MM.1S (cell line): ENCODE data around the gene FARP2.
A peak's percentile ranks its signal among the peaks of the same experiment; 100 is the strongest.

ENCODE experiments used
- DNase-seq: peaks from one replicate; pipeline ENCODE4 v3.0.0-alpha.2; 2015
- H2AFZ ChIP-seq: fragments of 300-600 bp; sonication (generic); 2 replicates; pipeline ENCODE4 v1.6.0; 2016; ENCODE audit warnings: antibody characterized with exemption, low read length
- H3F3A ChIP-seq: fragments of 300-600 bp; sonication (generic); 2 replicates; pipeline ENCODE4 v1.6.1; 2016; ENCODE audit warnings: mild to moderate bottlenecking, antibody characterized with exemption, low read length, moderate library complexity, mixed read lengths; ENCODE audit not compliant: insufficient read depth
- H3K27ac ChIP-seq: fragments of 300-600 bp; sonication (generic); 2 replicates; pipeline ENCODE4 v1.5.1; 2016; ENCODE audit warnings: mild to moderate bottlenecking, low read length
- H3K27me3 ChIP-seq: fragments of 300-600 bp; sonication (generic); replicated peaks from 2 replicates; pipeline ENCODE4 v1.6.0; 2016; ENCODE audit warnings: low read length; ENCODE audit not compliant: insufficient read depth
- H3K36me3 ChIP-seq: fragments of 300-600 bp; sonication (generic); replicated peaks from 2 replicates; pipeline ENCODE4 v1.6.1; 2016; ENCODE audit warnings: mild to moderate bottlenecking, low read length, mixed read lengths; ENCODE audit not compliant: insufficient read depth
- H3K4me1 ChIP-seq: fragments of 300-600 bp; sonication (generic); 2 replicates; pipeline ENCODE4 v1.6.1; 2016; ENCODE audit warnings: low read length, mixed read lengths
- H3K4me2 ChIP-seq: fragments of 300-600 bp; sonication (generic); 2 replicates; pipeline ENCODE4 v1.6.0; 2016; ENCODE audit warnings: low read depth, low read length
- H3K4me3 ChIP-seq: fragments of 300-600 bp; sonication (generic); 2 replicates; pipeline ENCODE4 v1.5.1; 2016; ENCODE audit warnings: low read length, mixed read lengths
- H3K79me2 ChIP-seq: fragments of 300-600 bp; sonication (generic); 2 replicates; pipeline ENCODE4 v1.6.1; 2016; ENCODE audit warnings: mixed run types, low read length, mixed read lengths
- H3K9ac ChIP-seq: fragments of 300-600 bp; sonication (generic); 2 replicates; pipeline ENCODE4 v1.6.1; 2016; ENCODE audit warnings: low read length, mixed read lengths
- H3K9me2 ChIP-seq: fragments of 300-600 bp; sonication (generic); replicated peaks from 2 replicates; pipeline ENCODE4 v1.6.1; 2016; ENCODE audit warnings: mild to moderate bottlenecking, low read length, mixed read lengths; ENCODE audit not compliant: insufficient read depth
- H3K9me3 ChIP-seq: fragments of 300-600 bp; sonication (generic); replicated peaks from 2 replicates; pipeline ENCODE4 v1.6.1; 2016; ENCODE audit warnings: mild to moderate bottlenecking, low read length, mixed read lengths; ENCODE audit not compliant: insufficient read depth
- H4K20me1 ChIP-seq: fragments of 300-600 bp; sonication (generic); 2 replicates; pipeline ENCODE4 v1.6.1; 2016; ENCODE audit warnings: mild to moderate bottlenecking, low read length, moderate library complexity, mixed read lengths; ENCODE audit not compliant: insufficient read depth
- EZH2 ChIP-seq: fragments of 300-600 bp; sonication (generic); optimal IDR thresholded peaks from 2 replicates; pipeline ENCODE3; 2017; ENCODE audit warnings: low read depth, mild to moderate bottlenecking, antibody characterized with exemption, low read length, mixed read lengths
- EZH2phosphoT487 ChIP-seq: fragments of 300-600 bp; sonication (generic); IDR thresholded peaks from 2 replicates; pipeline ENCODE4 v1.6.1; 2018; ENCODE audit warnings: antibody characterized with exemption, low read length
- TF ChIP-seq, protein P1 (sequence below): fragments of 300-600 bp; sonication (generic); IDR thresholded peaks from 2 replicates; pipeline ENCODE4 v1.5.1; 2016; ENCODE audit warnings: antibody characterized with exemption, low read length, mixed read lengths

Gene FARP2

DNA sequence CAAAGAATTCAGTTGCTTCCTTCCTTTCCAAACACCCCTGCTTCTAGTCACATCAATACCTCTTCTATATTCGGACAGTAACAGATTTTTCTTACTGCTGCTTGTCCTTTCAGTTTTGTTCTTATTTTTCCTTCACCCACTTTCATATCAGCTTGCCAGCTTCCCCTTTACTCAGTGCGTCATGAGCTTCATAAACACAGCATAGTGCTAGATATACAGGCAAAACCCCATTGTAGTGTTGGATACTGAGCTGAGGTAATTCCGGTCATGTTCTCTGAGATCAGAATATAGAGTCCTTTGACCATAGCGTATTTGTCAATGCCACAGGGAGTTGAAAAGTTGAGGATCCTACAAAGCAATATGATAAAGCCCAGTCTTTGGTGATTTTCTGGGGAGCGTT lies 2.4 kb downstream of the FARP2 start:
- Histone ChIP-seq H3K4me3 (peak overlapping the region; percentile 90; the same call in 1 of the 2 replicates), H2AFZ (no peak overlapping the region), H3K9ac (peak overlapping the region; percentile 90; the same call in 1 of the 2 replicates), H3K4me1 (peaks cover 21% of the 10 kb centered on the region), H3K4me2 (peak overlapping the region; percentile 85), H4K20me1 (peaks cover 7% of the 10 kb centered on the region; the same call in 1 of the 2 replicates), H3F3A (peaks cover 13% of the 10 kb centered on the region), H3K9me3 (no peaks in the 10 kb centered on the region), H3K9me2 (no peaks in the 10 kb centered on the region), H3K36me3 (no peaks in the 10 kb centered on the region), H3K79me2 (peaks cover 68% of the 10 kb centered on the region), H3K27ac (peak overlapping the region; percentile 77), H3K27me3 (no peaks in the 10 kb centered on the region)
- TF ChIP-seq EZH2phosphoT487 (no peak), EZH2 (no peak)
- TF ChIP-seq, protein P1, sequence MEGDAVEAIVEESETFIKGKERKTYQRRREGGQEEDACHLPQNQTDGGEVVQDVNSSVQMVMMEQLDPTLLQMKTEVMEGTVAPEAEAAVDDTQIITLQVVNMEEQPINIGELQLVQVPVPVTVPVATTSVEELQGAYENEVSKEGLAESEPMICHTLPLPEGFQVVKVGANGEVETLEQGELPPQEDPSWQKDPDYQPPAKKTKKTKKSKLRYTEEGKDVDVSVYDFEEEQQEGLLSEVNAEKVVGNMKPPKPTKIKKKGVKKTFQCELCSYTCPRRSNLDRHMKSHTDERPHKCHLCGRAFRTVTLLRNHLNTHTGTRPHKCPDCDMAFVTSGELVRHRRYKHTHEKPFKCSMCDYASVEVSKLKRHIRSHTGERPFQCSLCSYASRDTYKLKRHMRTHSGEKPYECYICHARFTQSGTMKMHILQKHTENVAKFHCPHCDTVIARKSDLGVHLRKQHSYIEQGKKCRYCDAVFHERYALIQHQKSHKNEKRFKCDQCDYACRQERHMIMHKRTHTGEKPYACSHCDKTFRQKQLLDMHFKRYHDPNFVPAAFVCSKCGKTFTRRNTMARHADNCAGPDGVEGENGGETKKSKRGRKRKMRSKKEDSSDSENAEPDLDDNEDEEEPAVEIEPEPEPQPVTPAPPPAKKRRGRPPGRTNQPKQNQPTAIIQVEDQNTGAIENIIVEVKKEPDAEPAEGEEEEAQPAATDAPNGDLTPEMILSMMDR = no peak
- DNase-seq = peak; percentile 77

GRCh38 chr2:241359481-241360045 lies 3.5 kb downstream of the FARP2 start:
- H3K9ac ChIP-seq = no peak overlapping the region
- H3K36me3 ChIP-seq = no peaks in the 10 kb centered on the region
- no peaks in the 10 kb centered on the region for H3K27me3 ChIP-seq
- H3K27ac ChIP-seq = no peak overlapping the region
- TF ChIP-seq, protein P1 = no peak
- TF ChIP-seq EZH2phosphoT487 (no peak), EZH2 (no peak)
- H3F3A ChIP-seq = peaks cover 12% of the 10 kb centered on the region
- no peaks in the 10 kb centered on the region for H3K9me2 ChIP-seq
- H4K20me1 ChIP-seq = peaks cover 9% of the 10 kb centered on the region; the same call in 1 of the 2 replicates
- no peak overlapping the region for H3K4me2 ChIP-seq
- H3K4me1 ChIP-seq = peaks cover 24% of the 10 kb centered on the region
- DNase-seq = no peak
- H3K9me3 ChIP-seq = no peaks in the 10 kb centered on the region
- H3K79me2 ChIP-seq = peaks cover 79% of the 10 kb centered on the region
- H3K4me3 ChIP-seq = no peak overlapping the region
- H2AFZ ChIP-seq = no peak overlapping the region

- H3K27me3 ChIP-seq = no peaks in the 10 kb centered on the region
- H3K9me3 ChIP-seq = no peaks in the 10 kb centered on the region
- TF ChIP-seq EZH2phosphoT487 (no peak), EZH2 (no peak)
- TF ChIP-seq, protein P1 = no peak
- peaks cover 93% of the 10 kb centered on the region for H3K79me2 ChIP-seq
- H3K4me2 ChIP-seq = no peak overlapping the region
- no peak overlapping the region for H2AFZ ChIP-seq
- H3K9ac ChIP-seq = no peak overlapping the region
- no peaks in the 10 kb centered on the region for H3K36me3 ChIP-seq
- H3K4me1 ChIP-seq = peaks cover 32% of the 10 kb centered on the region
- H4K20me1 ChIP-seq = peaks cover 16% of the 10 kb centered on the region
- DNase-seq = no peak
- H3K9me2 ChIP-seq = no peaks in the 10 kb centered on the region
- H3K4me3 ChIP-seq = no peak overlapping the region
- no peaks in the 10 kb centered on the region for H3F3A ChIP-seq
- no peak overlapping the region for H3K27ac ChIP-seq
Observed at GRCh38 chr2:241363426-241363825, 7.3 kb downstream of the FARP2 start.
